A673 (cell line): ENCODE data around the gene GPR61.

Experiments used
- EZH2 ChIP-seq: fragments of 200-600 bp; sonication (generic); IDR thresholded peaks from 2 replicates; pipeline ENCODE4 v1.6.1; 2017; ENCODE audit warnings: borderline replicate concordance, low read depth, mild to moderate bottlenecking, mixed read lengths, antibody characterized with exemption, low read length; ENCODE audit not compliant: poor library complexity, severe bottlenecking
- TF ChIP-seq, protein P1 (sequence below): fragments of 300-800, 200-600 bp; sonication (generic); conservative IDR thresholded peaks from 2 replicates; pipeline ENCODE4 v1.5.1; 2017; ENCODE audit warnings: low read depth, mild to moderate bottlenecking, antibody characterized with exemption, low read length, moderate library complexity, mixed read lengths

DNA sequence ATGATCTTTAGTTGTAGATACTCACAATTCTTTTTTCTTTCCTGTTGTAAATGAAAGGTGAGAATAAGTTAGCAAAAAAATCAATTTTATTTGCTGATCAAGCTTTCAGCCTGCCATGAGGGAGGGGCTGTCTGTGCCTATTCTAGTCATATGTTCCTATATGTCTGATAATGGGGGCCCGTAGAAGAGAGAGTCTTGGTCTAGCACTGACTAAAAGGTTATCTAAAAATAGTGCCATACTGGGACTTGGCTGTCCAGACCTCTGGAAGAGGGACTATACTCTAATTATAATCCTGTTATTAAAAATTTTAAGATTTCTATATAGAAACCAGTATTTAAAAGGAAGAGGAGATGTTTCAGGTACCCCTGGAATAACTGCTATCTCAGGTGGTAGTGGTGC is 27.3 kb downstream of the GPR61 start:
- TF ChIP-seq, protein P1, sequence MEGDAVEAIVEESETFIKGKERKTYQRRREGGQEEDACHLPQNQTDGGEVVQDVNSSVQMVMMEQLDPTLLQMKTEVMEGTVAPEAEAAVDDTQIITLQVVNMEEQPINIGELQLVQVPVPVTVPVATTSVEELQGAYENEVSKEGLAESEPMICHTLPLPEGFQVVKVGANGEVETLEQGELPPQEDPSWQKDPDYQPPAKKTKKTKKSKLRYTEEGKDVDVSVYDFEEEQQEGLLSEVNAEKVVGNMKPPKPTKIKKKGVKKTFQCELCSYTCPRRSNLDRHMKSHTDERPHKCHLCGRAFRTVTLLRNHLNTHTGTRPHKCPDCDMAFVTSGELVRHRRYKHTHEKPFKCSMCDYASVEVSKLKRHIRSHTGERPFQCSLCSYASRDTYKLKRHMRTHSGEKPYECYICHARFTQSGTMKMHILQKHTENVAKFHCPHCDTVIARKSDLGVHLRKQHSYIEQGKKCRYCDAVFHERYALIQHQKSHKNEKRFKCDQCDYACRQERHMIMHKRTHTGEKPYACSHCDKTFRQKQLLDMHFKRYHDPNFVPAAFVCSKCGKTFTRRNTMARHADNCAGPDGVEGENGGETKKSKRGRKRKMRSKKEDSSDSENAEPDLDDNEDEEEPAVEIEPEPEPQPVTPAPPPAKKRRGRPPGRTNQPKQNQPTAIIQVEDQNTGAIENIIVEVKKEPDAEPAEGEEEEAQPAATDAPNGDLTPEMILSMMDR, result no peak
- TF ChIP-seq EZH2, result no peak
